ENCODE data around the gene CCDC92B.

Gene CCDC92B

DNA sequence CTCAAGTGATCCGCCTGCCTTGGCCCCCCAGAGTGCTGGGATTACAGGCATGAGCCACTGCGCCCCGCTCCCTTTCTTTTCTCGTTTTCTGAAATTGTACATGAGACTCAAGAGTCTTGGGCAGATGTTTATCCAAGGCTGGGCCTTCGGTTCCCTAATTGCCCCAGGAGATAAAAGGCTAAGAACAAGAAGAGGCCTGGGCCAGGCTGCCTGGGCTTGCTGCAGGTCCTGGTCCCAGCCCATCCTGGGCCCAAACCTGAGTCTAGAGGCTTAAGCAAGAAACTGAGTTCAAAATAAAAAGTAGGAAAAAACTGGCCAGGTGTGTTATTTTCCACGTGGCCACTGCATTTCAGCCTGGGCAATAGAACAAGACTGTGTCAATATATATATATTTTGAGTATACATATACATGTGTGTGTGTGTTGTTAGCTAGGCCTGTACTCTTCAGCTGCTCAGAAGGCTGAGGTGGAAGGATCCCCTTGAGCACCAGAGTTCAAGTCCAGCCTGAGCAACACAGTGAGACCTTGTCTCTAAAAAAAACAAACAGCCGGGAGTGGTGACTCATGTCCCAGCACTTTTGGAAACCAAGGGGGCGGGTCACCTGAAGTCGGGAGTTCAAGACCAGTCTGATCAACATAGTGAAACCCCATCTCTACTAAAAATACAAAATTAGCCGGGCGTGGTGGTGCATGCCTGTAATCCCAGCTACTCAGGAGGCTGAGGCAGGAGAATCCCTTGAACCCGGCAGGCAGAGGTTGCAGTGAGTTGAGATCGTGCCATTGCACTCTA, 31.1 kb downstream of the CCDC92B start:
- DNase-seq = no peak

DNA sequence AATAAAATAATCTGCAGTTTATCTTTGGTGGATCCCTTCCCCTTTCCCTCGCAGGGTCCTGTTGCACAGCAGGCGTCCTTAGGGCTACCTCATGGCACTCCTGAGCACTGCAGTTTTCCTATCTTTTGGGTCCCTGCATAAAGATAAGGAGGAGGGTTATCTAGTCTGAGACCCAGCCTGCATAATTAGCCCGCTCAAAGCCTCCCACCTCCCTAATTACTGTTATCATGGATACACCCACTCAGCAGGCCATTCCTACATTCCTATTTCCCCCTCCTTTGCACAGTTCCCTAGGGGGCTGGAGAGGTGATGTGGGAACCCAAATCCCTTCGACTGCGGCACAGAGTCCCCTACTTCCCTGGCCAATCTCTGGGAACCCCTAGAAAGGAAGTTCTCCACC, 32.8 kb downstream of the CCDC92B start:
- no peak for DNase-seq

DNA sequence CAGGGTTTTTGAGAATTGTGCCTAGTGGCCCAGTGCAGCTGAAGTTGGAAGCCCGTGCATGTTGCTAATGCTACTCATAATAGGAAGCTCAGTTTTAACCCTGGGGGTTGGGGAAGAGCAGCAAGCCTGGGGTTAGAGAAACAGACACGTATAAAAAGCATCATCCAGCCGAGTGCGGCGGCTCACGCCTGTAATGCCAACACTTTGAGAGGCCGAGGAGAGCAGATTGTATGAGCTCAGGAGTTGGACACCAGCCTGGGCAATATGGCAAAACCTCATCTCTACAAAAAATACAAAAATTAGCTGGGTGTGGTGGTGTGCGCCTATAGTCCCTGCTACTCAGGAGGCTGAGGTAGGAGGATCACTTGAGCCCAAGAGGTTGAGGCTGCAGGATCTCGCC, 35.6 kb downstream of the CCDC92B start:
- no peak for DNase-seq

DNA sequence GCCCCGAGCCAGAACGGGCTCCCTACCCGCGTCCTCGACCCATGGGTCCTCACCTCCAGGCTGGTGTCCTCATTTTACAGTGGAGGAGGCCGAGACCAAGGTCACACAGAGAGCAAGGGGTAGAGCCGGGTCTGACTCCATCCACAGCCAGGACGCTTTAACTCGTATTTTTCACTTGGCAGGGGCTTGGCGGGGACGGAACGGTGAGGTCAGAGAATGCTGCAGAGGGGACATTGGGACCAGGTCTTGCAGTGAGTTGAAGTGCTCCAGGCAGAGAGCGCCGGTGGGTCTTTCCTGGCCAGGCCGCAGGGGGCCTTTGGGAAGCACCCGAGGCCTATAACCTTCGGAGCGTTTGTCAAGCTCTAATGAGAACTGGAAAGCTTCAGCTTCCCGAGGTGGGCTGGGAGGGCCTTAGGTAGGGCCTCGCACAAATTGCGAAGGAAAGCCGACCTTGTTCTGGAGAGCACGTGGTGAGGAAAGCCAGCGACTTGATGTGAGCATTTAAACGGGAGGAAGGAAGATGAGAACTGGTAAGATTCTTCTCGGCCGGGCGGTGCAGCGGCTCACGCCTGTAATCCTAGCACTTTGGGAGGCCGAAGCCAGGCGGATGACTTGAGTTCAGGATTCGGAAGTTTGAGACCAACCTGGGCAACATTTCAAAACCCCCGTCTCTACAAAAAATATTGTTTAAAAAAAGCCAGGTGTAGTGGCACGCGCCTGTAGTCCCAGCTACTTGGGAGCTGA, 37.0 kb downstream of the CCDC92B start:
- DNase-seq = no peak

DNA sequence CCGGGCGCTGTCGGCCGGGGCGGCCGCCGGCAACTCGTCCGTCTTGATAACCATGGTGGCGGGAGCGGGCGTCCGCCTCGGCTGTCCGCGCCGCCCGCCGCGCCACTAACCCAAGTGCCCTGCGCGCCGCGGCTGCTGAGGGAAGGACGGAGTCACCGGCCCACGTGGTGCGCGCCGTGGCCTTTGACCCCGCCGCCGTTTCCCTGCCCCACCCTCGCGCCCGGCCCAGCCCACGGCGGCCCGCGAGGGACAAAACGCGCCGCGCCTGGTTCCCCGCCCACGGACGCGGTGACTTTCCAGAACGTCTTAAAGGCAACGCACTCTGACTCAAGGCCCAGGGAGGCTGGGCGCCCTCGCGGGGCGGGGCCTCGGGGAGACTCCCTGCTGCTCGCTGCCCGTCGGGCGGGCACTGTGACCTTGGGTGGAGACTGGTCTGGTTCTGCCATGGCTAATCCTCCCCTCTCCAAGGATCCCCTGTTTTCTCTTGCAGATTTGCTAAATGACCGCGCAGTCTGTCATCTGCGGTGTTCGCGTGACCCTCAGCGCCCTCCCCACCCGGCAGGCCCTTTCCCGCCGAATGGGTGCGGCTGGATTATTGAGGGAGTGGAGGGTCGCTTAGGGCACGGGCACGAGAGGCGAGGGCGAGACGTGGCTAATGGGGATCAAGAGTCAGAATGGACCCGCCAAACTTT, 37.7 kb downstream of the CCDC92B start, which contains the start of gene CLUH:
CLUH (minus strand) TSS at position 157 of the 692 bp plus-strand sequence; CDS start at position 54, 103 bp downstream.
- DNase-seq = peak; percentile 77

DNA sequence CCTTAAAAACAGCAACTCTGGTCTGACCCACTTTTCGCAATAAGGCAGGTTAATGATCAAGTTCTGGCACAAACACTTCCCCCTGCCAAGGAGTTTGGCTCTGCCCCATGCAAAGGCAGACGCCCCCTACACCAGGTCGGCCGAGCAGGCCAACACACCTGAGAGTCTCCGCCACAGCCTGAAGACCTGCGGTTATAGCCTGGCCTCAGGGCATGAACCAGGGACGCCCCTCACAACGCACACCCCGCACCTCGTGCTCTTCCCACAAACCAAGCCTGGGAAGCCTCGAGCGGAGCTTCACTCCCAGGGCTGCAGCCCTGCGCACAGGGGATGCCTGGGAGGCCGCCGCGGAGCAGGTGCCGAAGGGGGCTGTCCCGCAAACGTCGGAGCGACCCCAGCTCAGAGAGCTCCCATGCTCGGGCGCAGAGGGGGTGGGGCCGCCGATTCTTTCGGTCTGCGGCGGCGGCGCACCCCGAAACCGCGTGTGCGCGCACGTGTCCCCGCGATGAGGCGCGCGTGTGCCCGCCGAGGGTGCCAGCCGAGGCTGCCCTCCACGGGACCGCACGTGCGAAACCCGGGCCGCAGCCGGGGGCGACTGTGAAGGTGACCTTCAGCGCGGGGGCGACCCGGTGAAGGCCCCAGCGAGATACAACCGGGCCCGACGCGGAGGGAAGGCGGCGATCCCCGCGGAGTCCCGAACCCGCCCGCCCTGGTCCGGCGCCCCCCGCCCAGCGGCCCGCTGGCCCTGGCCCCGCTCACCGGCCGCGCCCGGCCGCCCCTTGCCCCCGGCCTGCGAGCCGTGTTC, 38.4 kb downstream of the CCDC92B start:
- DNase-seq = no peak

DNA sequence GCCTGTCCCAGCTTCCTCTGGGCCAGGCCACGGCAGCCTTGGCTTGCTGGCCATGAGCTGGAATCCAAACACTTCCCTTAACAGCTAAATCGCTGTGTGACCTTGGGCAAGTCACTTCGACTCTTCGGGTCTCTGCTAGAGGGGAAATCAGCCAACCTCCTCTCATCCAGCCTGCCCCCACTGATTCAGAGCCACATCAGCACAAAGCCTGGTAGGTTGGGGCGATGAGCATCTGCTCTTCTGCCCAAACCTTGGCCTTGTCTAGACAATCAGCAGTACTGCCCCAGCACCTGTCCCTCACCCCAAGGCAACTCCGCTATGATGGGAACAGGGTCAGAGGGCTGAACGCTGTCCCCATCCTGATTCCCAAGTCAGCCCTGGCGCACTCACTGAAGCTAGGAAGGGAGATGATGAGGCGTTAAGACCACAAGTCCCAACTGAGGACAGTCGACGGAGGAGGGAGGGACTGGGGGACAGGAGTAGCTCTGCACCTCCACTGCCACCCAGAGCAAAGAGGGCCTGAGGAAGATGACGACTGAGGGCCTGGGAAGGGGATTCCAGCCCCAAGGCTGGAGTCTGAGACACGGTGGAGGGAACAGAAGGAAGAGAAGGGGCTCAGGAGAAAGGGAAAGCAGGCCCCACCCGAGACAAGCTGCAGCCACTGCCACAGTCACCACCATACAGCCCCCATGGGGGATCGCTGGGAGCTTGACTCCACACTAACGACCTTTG, 39.2 kb downstream of the CCDC92B start:
- no peak for DNase-seq

DNA sequence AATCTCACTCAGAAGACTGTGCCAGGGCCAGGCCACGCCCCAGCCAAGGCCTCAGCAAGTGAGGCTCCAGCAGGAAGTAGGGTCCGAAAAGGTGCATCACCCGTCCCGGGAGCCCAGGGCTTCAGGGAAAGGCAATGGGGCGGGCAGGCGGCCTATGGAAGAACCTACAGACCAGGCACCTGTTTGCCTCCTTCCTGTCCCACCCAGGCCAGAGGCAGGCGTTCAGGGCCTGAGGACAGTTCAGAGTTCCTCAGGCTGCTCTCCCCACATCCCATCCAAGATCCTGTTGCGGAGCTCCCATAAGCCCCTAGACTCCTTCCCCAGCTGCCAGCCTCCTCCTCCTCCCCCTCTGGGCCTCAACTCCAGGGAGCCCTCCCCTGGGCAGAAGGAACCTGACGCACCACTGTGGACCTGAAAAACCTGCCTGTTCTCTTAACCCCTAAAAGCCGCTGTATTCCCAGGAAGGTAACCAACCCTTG, 40.2 kb downstream of the CCDC92B start:
- no peak for DNase-seq

DNA sequence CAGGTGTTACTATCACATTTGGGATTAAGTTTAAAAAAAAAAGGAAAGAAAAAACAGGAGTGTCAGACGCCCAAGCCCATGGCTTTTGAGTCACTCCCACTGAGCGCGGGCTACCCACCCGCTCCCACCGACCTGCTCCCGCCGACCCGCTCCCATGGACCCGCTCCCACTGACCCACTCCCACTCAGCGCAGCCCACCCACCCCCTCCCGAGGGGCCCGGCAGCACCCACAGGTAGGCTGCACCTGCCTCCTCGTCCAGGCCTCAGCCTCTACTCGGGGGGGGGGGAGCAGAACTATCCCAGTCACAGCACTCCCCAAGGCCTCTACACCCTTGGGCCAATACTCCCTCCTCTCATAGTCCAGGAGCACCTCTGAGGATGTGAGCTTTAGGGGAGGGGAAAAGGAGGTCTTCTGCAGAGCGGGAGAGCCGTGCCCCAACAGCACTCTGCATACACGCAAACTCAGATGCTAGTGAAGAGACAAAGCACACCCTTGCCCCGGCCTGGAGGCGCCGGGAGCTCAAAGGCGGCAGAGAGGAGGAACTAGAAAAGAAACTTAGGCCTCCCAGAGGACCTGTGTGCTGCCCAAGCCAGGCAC, 40.8 kb downstream of the CCDC92B start:
- DNase-seq = no peak

DNA sequence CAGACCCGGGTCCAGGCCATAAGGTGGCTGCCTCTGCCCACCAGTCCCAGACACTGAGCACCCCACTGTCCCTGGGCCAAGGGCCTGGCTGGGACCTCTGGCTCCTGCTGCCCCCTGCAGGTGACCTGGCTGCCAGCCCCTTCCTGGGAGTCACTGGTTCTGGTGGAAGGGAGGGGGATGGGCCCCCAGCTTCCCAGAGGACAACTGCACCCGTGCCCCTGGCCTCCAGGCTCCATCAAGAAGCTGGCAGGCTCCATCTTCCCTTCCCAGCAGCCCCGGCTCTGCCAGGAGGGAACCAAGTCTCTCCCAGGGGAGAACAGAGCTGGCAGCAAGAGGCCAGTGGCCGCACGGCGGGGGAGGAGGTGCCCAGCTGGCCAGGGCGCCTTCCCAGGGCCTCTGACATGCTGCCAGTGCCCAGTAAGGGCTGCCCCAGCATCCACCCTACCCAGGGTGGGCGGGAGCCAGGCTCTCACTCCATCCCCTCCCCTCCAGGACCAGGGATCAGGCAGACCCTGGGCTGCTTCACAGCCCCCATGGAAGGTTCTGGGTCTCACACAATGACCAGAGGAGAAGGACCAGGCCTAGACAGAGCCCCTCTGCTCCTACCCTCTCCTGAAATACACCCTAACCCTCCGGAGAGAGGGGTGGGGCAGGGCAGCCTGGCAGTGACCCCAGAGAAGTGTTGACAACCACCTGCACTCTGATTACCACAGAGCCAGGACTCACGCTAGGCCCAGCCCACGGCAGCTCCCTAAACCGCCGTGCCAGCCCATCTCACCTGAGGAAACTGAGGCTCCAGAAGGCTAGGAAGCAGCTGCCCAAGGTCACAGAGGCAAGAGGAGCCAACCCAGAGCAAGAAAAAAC, 41.5 kb downstream of the CCDC92B start:
- no peak for DNase-seq

DNA sequence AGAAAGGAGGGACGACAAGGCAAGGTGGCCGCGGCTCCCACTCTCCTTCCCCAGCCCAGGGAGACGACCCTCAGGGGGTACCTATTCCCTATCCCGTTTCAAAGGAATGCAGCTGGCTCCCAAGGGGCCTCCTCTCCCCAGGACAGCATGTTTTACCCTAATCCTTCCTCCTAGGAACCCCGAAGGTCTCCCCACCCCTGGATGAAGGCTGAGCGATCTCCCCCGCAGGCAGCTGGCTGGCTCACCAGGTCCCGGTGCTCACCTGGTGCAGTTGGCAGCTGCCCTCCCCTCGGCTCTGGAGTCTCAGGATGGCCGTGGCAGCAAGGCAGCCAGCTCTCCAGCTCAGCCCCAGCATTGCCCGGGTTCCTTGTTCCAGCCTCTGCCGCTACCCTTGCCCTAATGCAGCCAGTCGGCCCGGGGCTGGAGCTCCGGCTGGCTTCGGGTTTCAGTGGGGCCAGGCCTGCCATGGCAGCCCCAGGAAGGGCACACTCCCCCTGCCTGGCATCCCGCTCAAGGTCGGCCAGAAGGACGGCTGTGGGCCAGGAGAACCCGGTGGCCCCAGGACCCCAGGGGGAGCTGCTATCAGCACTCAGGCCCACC, 42.4 kb downstream of the CCDC92B start:
- no peak for DNase-seq

DNA sequence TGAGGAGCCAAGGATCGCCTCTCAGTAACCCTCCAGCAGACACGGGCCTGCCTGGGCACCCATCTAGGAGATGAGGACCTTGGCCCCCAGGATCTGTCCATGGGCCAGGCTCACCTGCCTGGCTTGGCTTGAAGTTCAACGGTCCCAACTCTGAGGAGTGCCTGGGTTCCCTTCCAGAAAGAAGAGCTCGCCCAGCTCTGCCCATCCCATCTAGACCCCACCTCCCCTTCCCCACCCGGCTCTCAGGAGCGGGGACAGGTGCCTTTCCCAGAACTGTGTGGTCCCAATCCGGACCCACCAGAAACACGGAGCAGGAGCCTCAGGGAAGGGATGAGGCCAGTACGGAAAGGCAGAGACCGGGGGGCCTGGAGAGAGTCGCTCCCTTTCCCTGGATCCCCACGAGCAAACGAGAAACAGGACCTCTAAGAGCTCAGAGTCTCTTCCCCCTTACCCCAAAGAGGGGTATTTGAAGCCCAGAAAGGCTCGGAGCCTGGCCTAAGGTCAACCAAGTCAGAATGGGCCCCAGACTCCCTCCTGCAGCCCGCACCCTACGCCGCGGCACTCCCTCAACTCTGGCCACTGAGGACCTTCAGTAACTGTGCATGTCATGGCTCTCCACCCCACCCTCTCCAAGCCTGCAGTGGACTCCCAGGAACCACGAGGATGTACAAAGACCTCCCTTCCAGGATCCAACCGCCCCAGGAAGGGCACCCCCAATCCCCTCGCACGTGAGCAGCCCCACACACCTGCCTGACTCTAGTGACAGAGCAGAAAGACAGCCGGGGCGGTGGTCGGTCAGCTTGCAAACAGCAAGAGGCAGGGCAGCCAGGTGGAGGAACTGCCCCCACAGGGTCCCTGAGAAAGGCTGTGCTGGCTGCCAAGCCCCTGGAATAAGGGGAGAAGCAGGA, 43.3 kb downstream of the CCDC92B start:
- DNase-seq = no peak

DNA sequence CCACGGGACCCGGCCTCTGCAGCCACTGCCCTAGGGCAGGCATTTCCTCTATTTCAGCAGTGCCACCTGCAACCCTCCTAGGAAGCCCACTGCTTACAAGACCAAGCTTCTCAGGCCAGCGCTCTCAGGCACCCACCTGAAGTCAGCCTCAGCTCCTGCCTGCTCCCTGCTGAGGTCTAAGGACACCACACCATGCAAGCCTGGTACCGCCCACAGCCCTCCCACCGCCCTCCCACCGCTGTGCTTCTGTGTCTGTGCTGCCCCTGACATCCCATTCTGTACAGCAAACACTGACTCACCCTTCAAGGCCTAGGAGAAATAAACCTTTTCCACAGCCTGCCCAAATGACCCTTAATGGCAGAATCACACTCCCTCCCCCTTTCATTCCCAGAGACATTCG, 44.2 kb downstream of the CCDC92B start:
- no peak for DNase-seq

DNA sequence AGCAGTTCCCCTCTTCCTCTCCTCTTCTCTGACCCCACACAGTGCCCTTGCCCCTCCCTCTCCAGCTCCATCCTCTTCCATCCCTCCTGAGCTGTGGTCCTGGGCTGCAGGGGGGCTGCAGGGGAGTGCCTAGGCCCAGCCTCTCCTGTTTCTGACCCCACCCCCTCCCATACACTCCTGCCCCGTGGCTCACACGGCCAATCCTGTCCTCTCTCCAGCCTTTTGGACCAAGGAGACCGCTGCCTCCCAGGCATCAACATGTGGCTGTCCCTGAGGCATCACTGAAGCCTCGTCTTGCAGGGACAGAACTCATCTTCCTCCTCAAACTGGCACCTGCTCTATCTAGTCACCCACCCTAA, 44.6 kb downstream of the CCDC92B start:
- no peak for DNase-seq

DNA sequence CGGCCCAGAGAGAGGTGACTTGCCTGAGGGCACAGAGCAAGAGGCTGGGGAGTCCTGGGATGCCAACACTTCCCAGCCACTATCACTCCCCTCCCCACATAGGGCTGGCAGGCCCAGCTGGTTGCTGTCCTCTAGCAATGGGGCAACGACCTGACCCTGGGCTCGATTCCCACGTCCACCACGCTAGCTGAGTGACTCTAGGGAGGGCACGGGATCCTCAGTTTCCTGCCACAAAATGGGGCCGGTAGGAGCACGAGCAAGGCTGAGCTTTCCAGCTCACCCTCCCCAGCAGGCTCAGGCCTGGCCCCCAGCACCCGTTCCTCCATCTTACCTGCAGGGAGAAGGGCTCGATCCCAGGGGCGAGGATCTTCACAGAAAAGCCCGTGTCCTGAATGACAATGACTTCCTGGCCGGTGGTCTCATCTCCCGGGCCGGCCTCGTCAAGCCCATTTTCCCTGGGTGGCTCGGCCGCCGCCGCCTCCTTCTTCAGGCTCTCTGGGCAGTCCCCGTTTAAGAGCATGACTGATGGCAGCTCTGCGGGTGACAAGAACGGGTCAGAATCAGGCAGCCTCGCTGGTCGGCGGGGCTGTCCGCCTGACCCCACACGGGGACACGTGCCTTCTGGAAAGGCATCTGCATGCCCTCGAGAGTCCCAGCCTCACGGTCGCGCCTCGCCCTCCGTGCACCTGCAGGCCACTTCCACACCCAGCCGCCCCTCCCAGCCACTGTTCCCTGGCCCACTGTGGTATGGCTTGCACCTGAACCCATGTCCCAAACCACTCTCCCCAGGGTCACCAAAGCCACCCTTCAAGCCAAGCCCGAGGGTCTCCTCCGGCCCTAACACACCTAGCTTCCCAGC, 45.2 kb downstream of the CCDC92B start:
- DNase-seq = no peak

DNA sequence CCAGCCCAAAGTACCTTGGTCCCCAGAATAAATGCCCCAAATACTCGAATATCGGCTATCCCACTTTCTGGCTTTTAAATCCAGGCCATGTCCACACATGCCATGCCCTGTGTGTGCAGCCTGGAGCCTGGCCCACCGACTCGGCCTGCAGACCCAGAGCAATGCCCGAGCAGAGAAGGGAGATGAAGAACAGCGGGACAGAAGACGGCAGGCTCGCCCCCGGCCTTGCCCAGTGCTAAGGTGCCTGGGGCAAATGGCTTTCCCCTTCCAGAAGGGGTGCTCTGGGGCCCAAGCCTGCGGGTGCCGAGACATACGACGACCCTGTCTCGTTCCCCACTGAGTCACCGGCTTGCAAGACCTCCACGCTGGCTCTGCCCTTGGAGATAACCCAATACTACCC, 45.8 kb downstream of the CCDC92B start:
- DNase-seq = no peak

DNA sequence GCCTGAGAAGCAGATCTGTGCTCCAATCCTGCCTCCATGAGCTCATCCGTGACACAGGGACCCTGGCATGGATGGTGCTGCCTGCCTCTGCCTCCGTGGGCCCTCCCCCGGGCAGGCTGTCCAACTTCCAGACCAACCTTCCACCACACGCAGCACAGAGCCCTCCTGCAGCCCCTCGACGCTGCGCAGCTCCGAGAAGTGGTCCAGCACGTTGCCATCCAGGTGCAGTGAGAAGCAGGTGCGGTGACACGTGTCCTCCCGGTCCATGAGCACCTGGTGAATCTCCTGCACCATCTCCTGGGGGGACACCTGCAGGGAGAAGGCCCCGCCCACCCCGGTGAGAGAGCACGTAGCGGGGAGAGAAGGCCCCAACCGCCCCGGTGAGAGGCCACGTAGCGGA, 46.3 kb downstream of the CCDC92B start:
- DNase-seq = no peak
